Suprapubic skin (tissue), 4 donors: ENCODE results near the gene GPR37L1. TPM values are rescaled to one million over a fixed set of nuclear protein-coding genes. Genes with fewer than 3 reads are reported as not detected.

Experiments used
- DNase-seq, 2 donors: peaks; one replicate each; pipeline ENCODE4 v3.0.0-alpha.2; 2019; ENCODE audit warnings: low spot score in 2 of 2
- H3K27ac ChIP-seq: fragments of 200-600 bp; sonication (generic); one replicate; pipeline ENCODE4 v1.5.1; 2019
- H3K27me3 ChIP-seq: fragments of 200-600 bp; sonication (generic); one replicate; pipeline ENCODE4 v1.5.1; 2019
- H3K36me3 ChIP-seq: fragments of 200-600 bp; sonication (generic); one replicate; pipeline ENCODE4 v1.5.1; 2019
- H3K4me1 ChIP-seq: fragments of 200-600 bp; sonication (generic); one replicate; pipeline ENCODE4 v1.5.1; 2019
- H3K4me3 ChIP-seq: fragments of 200-600 bp; sonication (generic); one replicate; pipeline ENCODE4 v1.5.1; 2019; ENCODE audit warnings: mild to moderate bottlenecking
- H3K9me3 ChIP-seq: fragments of 200-600 bp; sonication (generic); one replicate; pipeline ENCODE4 v1.5.1; 2019
- EP300 ChIP-seq: sonication (generic); formaldehyde crosslinking; IDR thresholded peaks from one replicate; pipeline ENCODE4 v1.6.1; 2017; ENCODE audit warnings: antibody characterized with exemption
- POLR2A ChIP-seq, 2 donors: fragments of 450-650 bp; IDR thresholded peaks; one replicate each; pipeline ENCODE4 v1.6.1; 2017; ENCODE audit warnings: antibody characterized with exemption in 2 of 2, mild to moderate bottlenecking in 2 of 2, moderate library complexity in 2 of 2
- POLR2AphosphoS5 ChIP-seq, 3 donors: sonication (generic); formaldehyde crosslinking; IDR thresholded peaks; one replicate each; pipeline ENCODE4 v1.6.1; 2017; ENCODE audit warnings: antibody characterized with exemption in 3 of 3
- WGBS: methylation state at CpG from one replicate; pipeline ENCODE4 v1.1.5; 2018; 5-methylcytosine and 5-hydroxymethylcytosine counted together
- total RNA-seq, 4 donors: library from RNA; depleted of rRNA; stranded (reverse); fragments of >200 nt; gene quantifications; one replicate each; pipeline ENCODE4 v1.1.0, GENCODE V29; 2016
- TF ChIP-seq, protein P1 (sequence below), 2 donors: fragments of 200-600 bp in 1 of 2; fragments of 450-650 bp in 1 of 2; sonication (generic) in 1 of 2; IDR thresholded peaks; one replicate each; pipeline ENCODE4 v1.5.1; 2016 to 2019; ENCODE audit warnings: antibody characterized with exemption in 2 of 2, mild to moderate bottlenecking in 1 of 2, moderate library complexity in 1 of 2

GPR37L1 gene
- total RNA-seq, 4 donors from 2014 or later = not detected

DNA sequence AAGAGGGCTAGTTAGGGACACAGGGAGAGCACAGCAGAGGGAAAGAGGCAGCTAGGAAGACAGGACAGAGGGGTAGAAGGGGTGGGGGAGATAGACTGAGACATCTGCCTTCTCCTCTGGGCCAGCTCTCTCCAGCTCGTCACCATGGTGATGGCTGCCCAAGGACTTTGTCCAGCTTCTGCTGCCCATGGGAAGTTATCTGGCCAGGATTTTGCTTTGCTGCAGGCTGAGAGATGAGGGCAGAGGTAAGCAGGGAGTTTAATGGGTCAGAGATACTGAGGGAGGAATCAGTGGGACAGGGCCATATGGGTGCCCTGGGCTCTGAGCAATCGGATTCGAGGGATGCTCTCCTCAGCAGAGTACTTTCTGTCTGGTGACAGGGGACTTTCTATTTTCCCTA is 34.5 kb upstream of the GPR37L1 start:
- no peak overlapping the region for H3K4me3 ChIP-seq
- H3K36me3 ChIP-seq = no peaks in the 10 kb centered on the region
- DNase-seq = no peak
- no peak overlapping the region for H3K27ac ChIP-seq
- TF ChIP-seq POLR2AphosphoS5 (IDR thresholded peaks at IDR 0.05) (no peak), POLR2A (IDR thresholded peaks at IDR 0.05) (no peak), EP300 (no peak)
- TF ChIP-seq, protein P1, sequence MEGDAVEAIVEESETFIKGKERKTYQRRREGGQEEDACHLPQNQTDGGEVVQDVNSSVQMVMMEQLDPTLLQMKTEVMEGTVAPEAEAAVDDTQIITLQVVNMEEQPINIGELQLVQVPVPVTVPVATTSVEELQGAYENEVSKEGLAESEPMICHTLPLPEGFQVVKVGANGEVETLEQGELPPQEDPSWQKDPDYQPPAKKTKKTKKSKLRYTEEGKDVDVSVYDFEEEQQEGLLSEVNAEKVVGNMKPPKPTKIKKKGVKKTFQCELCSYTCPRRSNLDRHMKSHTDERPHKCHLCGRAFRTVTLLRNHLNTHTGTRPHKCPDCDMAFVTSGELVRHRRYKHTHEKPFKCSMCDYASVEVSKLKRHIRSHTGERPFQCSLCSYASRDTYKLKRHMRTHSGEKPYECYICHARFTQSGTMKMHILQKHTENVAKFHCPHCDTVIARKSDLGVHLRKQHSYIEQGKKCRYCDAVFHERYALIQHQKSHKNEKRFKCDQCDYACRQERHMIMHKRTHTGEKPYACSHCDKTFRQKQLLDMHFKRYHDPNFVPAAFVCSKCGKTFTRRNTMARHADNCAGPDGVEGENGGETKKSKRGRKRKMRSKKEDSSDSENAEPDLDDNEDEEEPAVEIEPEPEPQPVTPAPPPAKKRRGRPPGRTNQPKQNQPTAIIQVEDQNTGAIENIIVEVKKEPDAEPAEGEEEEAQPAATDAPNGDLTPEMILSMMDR (IDR thresholded peaks at IDR 0.05) = no peak
- H3K27me3 ChIP-seq = no peaks in the 10 kb centered on the region
- 89% methylated on average over 3 of the region's 3 CpGs for WGBS
- peaks cover 31% of the 10 kb centered on the region for H3K4me1 ChIP-seq
- H3K9me3 ChIP-seq = no peaks in the 10 kb centered on the region

DNA sequence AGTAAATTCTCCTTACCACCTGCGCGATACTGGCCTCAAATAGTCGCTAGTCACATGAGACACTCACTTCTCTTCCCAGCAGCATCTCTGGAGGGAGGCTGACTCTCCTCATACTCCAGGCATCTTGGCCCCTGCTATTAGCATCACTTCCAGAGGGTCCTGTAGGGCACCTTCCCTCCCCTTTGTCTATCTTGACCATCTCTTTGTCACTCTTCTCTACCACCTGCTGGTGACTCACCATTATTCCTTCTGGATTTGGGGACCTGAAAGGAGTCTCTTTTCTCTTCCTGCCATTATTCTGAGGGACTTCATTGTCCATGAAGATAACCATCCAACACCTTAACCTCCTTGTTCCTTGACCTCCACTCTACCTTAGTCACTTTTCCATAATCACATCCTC is 31.7 kb upstream of the GPR37L1 start:
- DNase-seq = no peak
- Histone ChIP-seq H3K36me3 (no peaks in the 10 kb centered on the region), H3K9me3 (no peaks in the 10 kb centered on the region), H3K4me3 (no peak overlapping the region), H3K27ac (no peak overlapping the region), H3K4me1 (peaks cover 15% of the 10 kb centered on the region), H3K27me3 (no peaks in the 10 kb centered on the region)
- 98% methylated on average over 3 of the region's 3 CpGs for WGBS
- TF ChIP-seq POLR2AphosphoS5 (IDR thresholded peaks at IDR 0.05) (no peak), POLR2A (IDR thresholded peaks at IDR 0.05) (no peak), EP300 (no peak)
- TF ChIP-seq, protein P1 (IDR thresholded peaks at IDR 0.05) = no peak

DNA sequence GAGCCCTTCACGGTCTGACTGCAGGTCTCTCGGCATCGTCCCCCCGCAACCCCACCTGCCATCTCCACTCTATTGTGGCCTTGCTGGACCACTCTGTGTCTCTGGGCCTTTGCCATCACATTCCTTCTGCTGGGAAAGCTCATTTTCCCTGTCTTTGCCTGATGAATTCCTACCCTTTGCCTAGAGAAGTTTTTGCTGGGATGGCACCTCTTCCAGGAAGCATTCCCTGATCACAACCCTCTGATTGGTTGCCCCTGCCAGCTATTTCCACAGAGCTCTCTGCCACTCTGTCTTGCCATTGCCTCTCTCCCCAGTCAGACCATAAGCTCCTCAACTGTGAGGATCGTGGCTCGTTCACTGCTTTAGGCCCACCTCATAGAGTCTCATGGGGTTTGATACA is 28.9 kb upstream of the GPR37L1 start:
- WGBS = 91% methylated on average over 6 of the region's 6 CpGs
- TF ChIP-seq, protein P1 (IDR thresholded peaks at IDR 0.05) = no peak
- no peak for TF ChIP-seq EP300
- no peak for TF ChIP-seq POLR2A (IDR thresholded peaks at IDR 0.05)
- TF ChIP-seq POLR2AphosphoS5 (IDR thresholded peaks at IDR 0.05) = no peak
- Histone ChIP-seq H3K4me1 (no peaks in the 10 kb centered on the region), H3K36me3 (no peaks in the 10 kb centered on the region), H3K4me3 (no peak overlapping the region), H3K27ac (no peak overlapping the region), H3K27me3 (no peaks in the 10 kb centered on the region), H3K9me3 (no peaks in the 10 kb centered on the region)
- no peak for DNase-seq

DNA sequence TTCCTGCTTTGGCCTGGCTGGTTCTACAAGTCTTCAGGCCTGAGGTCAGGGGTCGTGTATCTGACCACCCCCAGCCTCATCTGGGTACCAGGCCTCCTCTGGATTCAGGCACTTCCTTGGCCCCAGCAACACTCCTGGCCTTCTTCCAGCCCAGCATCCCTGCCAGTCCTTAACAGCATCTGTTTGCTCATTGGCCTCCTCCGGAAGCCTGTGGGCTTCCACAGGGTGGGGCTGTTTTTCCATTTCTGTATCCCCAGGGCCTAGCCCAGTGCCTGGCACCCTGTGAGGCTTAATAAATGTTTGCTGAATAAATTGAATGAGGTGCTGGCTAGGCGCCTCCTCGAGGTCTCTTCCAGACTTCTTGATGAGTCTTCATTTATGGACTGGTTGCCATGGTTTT is 21.5 kb upstream of the GPR37L1 start:
- DNase-seq = no peak
- 47% methylated on average over 4 of the region's 4 CpGs for WGBS

DNA sequence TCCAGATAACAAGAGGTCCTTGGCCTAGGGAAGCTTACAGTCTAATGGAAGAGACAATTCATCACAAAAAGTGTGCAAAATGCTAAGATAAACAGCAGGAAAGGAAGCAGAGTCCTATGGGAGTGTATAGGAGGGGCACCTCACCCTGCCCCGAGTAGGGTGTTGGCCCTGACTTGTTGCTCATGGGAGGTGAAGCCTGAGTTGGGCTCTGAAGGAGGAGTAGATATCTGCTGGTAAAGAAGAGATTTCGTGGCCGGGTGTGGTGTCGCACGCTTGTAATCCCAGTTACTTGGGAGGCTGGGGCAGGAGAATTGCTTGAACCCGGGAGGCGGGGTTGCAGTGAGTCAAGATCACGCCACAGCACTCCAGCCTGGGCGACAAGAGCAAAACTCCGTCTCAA is 18.6 kb upstream of the GPR37L1 start:
- 84% methylated on average over 10 of the region's 10 CpGs for WGBS
- no peaks in the 10 kb centered on the region for H3K27me3 ChIP-seq
- peaks cover 27% of the 10 kb centered on the region for H3K4me1 ChIP-seq
- TF ChIP-seq POLR2A (IDR thresholded peaks at IDR 0.05) = no peak
- TF ChIP-seq POLR2AphosphoS5 (IDR thresholded peaks at IDR 0.05) = no peak
- TF ChIP-seq, protein P1 (IDR thresholded peaks at IDR 0.05) = no peak
- no peak for TF ChIP-seq EP300
- no peaks in the 10 kb centered on the region for H3K36me3 ChIP-seq
- no peak overlapping the region for H3K27ac ChIP-seq
- H3K4me3 ChIP-seq = no peak overlapping the region
- no peaks in the 10 kb centered on the region for H3K9me3 ChIP-seq
- no peak for DNase-seq

More for the DNA sequence above, 21.5 kb upstream of the GPR37L1 start:
- Histone ChIP-seq H3K27ac (no peak overlapping the region), H3K9me3 (no peaks in the 10 kb centered on the region), H3K36me3 (no peaks in the 10 kb centered on the region), H3K4me3 (no peak overlapping the region), H3K4me1 (peaks cover 4% of the 10 kb centered on the region), H3K27me3 (no peaks in the 10 kb centered on the region)
- TF ChIP-seq EP300 = no peak
- TF ChIP-seq POLR2AphosphoS5 (IDR thresholded peaks at IDR 0.05) = no peak
- TF ChIP-seq, protein P1 (IDR thresholded peaks at IDR 0.05) = no peak
- no peak for TF ChIP-seq POLR2A (IDR thresholded peaks at IDR 0.05)
